HG03442 (cell line): ENCODE data around the gene FSIP1.

ENCODE experiments used
- ATAC-seq: cut with Tn5 transposase; IDR thresholded peaks from one replicate; pipeline ENCODE4 v1.9.1; 2021; ENCODE audit warnings: mild to moderate bottlenecking, moderate library complexity; ENCODE audit not compliant: unreplicated experiment

The FSIP1 gene

DNA sequence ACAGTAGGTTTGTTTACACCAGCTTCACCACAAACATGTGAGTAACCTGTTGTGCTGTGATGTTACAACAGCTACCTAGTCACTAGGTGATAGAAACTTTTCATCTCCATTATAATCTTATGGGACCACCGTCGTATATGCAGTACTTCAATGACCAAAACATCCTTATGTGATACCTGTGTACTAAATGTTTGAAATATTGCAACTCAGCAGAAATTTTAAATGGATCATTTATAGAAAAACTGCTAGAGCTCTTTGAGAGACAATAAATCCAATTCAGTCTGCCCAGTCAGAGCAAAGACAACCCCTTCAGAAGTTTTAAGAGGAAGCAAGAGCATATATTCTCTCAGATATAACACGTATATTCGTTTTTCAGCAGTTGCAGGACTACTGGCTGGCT is 128.3 kb downstream of the FSIP1 start:
- ATAC-seq = no peak

DNA sequence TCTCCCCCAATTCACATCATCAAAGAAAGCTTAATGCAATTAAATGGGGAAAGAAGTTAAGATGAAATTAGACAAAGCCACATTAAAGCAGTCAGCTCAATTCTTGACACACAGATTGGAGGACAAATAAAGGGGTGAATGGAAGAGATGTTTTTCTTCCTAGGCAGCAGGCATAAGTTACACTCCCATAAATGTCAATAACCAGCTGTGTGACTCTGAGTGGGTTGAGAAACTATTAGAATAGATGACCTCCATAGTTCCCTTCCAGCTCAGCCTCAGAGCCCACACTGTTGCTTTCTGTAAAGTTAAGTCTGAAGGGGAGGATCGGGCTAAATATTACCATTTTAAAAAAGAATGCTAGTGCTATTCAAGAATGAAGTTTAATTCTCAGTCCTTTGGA is 130.8 kb downstream of the FSIP1 start:
- no peak for ATAC-seq

GRCh38 chr15:39651295-39651694 is 131.3 kb downstream of the FSIP1 start:
- ATAC-seq = no peak

DNA sequence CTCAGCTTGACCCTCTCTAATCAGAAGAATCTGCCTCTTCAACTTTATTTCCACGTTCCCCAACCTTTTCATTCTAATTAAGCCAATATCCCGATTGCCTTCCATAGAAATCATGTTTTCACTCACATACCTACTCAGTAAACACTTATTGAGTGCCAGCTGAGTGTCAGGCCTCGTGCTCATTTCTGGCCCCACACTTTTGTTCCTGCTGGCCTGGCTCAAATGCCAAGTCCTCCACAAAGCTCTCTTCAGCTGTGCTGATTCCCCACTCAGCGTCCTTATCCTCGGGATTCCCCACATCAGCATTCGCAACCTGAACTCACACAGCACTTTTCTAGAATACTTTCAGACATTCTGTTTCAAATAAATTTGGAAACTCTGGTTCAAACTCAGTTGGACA is 132.9 kb downstream of the FSIP1 start:
- ATAC-seq = no peak

DNA sequence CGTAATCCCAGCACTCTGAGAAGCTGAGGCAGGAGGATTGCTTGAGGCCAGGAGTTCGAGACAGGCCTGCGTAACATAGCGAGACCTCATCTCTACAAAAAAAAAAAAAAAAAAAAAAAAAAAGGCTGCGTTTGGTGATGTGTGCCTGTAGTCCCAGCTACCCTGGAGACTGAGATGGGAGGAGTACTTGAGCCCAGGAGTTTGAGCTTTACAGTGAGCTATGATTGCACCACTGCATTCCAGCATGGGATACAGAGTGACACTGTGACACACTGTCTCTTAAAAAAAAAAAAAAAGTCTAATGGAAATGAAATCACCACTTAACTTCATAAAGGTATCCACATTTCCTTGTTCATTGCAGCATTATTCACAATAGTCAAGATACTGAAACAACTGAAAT is 136.2 kb downstream of the FSIP1 start:
- no peak for ATAC-seq

- no peak for ATAC-seq
Observed at GRCh38 chr15:39645976-39646257, 136.7 kb downstream of the FSIP1 start.

DNA sequence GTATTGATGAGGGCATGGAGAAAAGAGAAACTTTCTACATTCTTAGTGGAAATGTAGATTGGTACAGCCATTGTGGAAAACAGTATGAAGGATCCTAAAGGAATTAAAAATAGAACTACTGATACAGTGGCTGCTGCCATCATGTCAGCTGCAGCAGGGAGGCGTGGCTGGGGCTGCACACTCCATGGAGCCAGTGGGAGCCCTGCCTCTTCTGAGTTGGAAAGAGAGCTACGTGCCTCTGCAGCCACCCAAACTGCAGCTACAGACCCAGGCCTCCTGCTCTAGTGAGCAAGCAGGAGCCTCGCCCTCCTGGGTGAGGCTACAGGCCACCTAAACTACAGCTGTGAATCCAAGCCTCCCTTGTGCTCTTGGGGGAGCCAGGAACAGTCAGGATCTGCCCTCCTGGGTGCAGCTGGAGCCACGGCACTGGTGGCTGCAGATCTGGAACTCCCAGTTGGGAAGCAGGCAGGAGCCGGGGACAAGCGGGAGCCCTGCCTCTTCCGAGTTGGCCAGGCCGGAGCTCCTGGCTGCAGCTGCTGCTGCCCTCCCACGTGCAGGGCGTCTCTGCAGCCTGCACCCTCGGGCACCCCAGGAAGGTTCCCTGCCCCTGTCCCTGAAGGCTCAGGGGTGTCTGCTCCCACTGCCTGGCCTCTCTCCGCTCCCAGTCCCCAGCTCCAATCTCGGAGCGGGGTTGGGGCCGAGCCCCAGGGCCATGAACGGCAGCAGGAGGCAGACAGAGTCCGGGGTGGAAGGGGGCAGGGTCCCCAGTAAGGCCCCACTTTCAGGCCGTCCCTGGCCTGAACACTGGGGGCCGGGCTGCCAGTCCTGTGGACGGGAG is 137.3 kb downstream of the FSIP1 start:
- ATAC-seq = no peak

DNA sequence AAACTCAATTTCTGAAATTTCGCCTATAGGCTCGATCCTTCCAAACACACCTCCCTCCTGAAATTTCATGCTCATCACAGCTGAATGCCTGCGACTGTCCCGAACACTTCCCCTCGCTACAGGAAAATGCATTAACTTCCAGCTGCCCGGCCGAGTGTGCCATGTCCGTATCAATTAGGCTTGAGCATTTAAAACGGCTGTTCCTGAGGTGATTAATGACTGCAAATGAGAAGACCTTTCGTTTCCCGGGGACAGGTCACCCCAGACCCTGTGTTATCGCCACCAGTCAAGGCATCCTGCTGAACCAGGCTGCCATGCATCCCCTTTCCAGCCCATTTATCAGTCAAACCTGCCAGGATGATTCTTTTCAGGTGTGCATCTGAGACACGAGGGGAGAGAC is 138.5 kb downstream of the FSIP1 start:
- ATAC-seq = no peak

DNA sequence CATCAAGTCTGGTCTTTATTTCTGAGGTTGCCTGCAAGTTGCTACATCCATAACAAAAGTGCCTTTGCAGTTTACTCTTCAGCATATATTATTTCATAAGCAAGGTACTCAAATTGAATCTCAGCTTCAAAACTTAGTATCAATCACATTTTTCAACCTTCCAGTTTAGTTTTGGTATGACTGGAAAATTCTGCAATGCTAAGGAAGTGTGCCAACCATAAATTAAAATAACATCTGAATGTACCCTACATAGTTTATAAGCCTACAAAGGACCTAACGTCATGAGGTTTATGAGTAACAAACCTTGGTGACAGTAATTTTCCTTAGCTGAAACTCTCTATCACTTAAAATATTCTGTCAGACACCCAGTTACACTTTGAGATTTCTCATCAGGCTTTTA is 138.9 kb downstream of the FSIP1 start:
- ATAC-seq = no peak

DNA sequence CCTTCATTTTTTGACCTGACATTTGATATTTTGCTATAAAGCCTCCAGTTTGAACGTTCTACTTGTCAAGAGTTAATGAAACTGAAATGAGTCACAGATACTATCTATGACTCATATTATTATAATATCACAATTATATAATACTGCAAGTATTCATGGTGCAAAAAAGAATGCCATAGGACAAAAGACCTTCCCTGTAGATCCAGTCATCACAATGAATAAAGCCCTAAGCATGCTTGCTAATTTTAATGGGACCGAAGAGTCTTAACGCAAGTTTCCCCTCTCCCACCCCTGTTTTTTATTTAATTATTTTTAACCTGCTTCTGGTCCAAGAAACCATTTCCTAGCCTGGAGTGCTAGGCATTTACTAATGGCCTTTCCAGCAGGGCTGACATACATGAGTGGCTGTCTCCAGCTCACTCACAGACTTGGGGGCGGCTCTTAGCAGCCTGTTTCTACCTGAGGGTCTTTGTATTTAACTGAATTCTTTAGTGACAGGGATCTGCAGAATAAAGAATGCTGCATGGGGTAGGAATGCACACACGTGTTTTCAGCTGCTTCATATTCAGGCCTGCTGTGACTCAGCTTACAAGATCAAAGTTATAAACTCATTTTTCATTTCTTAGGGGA is 140.5 kb downstream of the FSIP1 start:
- no peak for ATAC-seq

DNA sequence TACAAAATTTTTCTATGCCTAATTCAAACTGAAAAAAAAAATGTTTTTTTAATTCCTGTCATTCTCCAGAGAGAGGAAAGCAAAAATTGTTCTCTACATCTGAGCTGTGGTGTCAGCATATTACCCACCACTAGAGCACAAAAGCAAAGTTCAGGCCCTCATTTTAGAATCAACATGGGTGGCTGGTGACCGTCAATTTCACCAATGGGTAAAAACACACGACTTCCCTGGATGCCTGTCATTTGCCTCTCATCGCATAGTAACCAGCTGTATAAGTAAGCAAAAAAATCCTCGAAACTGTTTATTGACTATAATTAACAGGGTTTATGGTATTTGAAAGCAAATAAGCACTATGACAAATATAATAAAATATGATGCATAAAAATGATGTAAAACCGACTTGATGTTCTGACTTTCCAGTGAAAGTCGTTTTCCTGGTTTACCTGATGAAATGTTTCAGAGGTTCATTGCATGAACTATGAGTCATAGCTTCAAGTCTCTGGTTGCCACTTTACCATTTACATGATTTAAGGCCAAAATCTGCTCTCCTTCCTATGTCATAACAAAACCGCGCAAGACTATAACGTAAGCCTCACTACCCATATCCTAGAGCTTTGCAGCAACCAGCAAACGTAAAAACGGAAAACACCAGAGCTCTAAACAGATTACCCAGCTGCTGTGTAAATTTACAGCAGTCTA is 141.3 kb downstream of the FSIP1 start:
- no peak for ATAC-seq

- ATAC-seq = no peak
Observed at GRCh38 chr15:39640665-39641064, 142.0 kb downstream of the FSIP1 start.

GRCh38 chr15:39639037-39639436 is 143.6 kb downstream of the FSIP1 start:
- no peak for ATAC-seq

DNA sequence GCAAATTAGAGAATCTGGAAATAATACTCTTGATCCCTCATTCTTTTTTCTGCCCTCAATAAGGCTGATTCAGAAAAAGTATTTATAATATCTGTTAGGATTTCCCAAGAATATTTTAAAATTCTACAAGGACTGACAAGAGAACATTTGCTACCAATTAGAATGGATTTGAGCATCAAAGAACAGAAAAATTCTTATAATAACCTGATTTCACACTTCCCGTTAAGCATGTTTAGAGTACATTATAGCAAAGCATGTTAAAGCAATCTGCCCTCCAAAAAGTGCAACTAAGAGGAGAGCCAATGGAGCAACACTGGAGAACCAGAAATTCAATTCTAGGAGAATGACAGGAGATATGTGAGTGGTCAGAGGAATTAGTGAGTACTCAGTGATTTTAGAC is 144.6 kb downstream of the FSIP1 start:
- ATAC-seq = no peak

- ATAC-seq = no peak
Observed at GRCh38 chr15:39631357-39631756, 151.3 kb downstream of the FSIP1 start.

DNA sequence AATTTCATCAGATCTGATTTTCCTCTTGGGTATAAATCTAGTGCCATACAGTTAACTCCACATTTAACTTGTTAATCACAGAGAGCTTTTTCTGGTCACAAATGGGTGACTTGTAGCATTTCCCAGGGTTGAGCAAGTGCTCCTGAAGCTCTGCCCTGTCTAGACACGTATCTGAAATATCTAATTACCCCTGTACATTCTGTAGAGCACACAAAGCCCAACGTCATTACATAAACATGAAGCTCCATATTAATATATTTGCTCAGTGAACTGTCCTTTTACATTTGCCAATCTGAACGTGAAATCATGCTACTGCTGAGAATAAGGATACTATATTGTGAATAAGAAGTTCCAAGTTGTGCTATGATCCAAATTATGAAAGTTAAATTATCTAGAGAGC is 152.7 kb downstream of the FSIP1 start:
- ATAC-seq = no peak

DNA sequence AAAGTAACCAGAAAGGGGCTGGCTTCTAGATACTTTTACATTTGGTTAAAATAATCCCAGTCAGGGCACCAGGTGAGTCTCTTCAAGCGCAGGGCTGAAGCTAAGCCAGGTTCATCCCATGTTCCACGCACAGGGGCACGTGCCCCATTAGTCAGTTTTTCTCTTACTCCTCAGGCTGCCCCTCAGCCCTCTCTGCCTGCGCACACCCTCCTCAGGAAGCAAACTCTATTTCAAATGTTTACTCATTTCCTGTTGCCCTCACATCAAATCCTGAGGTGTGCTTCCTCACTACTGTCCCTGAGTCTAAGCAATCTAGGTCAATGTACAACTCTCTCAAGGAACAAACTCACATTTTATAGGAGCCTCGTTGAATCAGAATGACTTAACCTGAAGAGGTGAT is 153.3 kb downstream of the FSIP1 start:
- no peak for ATAC-seq

- ATAC-seq = no peak
Observed at GRCh38 chr15:39628546-39629257, 153.9 kb downstream of the FSIP1 start.

GRCh38 chr15:39628144-39628508 is 154.5 kb downstream of the FSIP1 start:
- ATAC-seq = no peak

DNA sequence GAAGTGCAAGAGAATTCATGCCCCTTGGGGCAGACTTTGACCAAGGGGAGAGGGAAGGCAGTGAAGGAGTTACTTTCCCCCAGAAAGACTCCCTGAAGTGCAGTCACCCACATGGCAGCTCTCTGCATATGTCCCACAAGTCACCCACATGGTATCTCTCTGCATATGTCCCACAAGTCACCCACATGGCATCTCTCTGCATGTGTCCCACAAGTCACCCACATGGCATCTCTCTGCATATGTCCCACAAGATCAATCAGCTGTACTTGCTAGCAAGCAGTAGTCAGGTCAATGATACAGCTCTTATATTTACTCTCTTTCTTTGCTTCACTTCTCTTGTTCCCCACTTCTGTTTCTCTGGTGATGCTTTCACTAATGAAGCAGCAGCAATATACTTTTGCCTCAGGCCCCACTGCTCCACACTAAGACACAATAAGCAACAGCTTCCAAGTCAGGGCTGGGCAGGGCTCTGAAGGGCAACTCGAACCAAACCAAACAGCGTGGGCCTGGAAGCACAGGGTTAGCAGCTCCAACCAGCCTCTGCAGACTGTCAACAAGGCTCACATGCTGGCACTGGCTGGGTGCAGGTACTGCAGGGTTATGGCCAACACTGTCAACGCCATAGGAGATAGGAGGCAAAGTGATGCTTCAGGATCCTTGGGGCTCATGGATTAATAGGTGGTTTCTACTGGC is 155.0 kb downstream of the FSIP1 start:
- ATAC-seq = no peak

DNA sequence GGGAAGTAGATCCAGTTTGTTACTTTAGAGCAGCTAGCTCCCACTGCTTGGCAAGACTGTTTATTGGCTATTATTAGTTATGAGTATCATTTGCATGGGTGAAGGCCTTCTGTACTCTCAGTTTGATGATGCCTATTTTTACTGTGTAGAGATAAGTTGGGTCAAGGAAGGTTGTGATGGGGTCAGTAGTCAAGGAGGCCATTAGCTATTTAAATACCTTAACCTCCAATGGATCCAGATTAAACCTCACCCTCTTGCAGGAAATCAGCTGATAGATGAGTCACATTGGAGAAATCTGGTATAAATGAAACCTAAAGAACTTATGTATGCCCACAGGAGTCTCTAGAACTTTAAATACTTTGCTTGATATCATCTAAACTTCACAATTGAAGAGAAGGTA is 156.8 kb downstream of the FSIP1 start:
- no peak for ATAC-seq
